CD1c-positive myeloid dendritic cell (primary cell): ENCODE measurements around the gene RHOG.
"Not testable (repeated sequence)": the region's sequence is repeated elsewhere in the genome, so short reads cannot be mapped to it uniquely, and the experiment has no call there.

Source experiments
- DNase-seq: peaks from one replicate; pipeline ENCODE4 v3.0.0-alpha.2; 2016; ENCODE audit errors: extremely low spot score

The RHOG gene

GRCh38 chr11:3808861-3809623, 31.7 kb downstream of the RHOG start:
- peak; percentile 68 for DNase-seq

- peak; percentile 69 for DNase-seq
These were observed 32.6 kb downstream of the RHOG start, which contains the start of gene PGAP2 for GRCh38 chr11:3807909-3808860. Gene PGAP2, plus strand, starts transcription at chr11:3808560. Its CDS starts 2,700 bp downstream, at chr11:3811260.

- DNase-seq, result no peak
These were observed 36.8 kb downstream of the RHOG start for GRCh38 chr11:3803726-3804495.

- no peak for DNase-seq
These were observed 38.6 kb downstream of the RHOG start for GRCh38 chr11:3802011-3802790.

- DNase-seq, result no peak
These were observed 40.9 kb downstream of the RHOG start for GRCh38 chr11:3799873-3800272.

GRCh38 chr11:3799143-3799542, 41.6 kb downstream of the RHOG start:
- no peak for DNase-seq

- DNase-seq, result peak; percentile 100
These were observed 43.2 kb downstream of the RHOG start, which contains the start of gene NUP98 for GRCh38 chr11:3797329-3798090. Gene NUP98, minus strand, starts transcription at chr11:3797554. Its CDS starts 15,437 bp downstream, at chr11:3782117.

GRCh38 chr11:3796801-3797328, 43.9 kb downstream of the RHOG start:
- peak; percentile 57 for DNase-seq

- no peak for DNase-seq
These were observed 44.4 kb downstream of the RHOG start for GRCh38 chr11:3796346-3796745.

- DNase-seq, result no peak
These were observed 44.8 kb downstream of the RHOG start for GRCh38 chr11:3796002-3796311.

GRCh38 chr11:3795131-3796001, 45.4 kb downstream of the RHOG start:
- DNase-seq, result no peak

- DNase-seq, result not testable (repeated sequence)
These were observed 46.4 kb downstream of the RHOG start for GRCh38 chr11:3794387-3794786.

GRCh38 chr11:3786781-3787428, 53.9 kb downstream of the RHOG start:
- peak; percentile 23 for DNase-seq

- DNase-seq, result peak; percentile 89
These were observed 57.1 kb downstream of the RHOG start for GRCh38 chr11:3783611-3784010.

GRCh38 chr11:3782963-3783362, 57.8 kb downstream of the RHOG start:
- DNase-seq, result no peak

GRCh38 chr11:3781423-3781822, 59.3 kb downstream of the RHOG start:
- peak; percentile 86 for DNase-seq
